GM12872 (cell line): ENCODE measurements around the gene COL6A1.

Source experiments
- CTCF ChIP-seq: IDR thresholded peaks from 3 replicates; pipeline ENCODE4 v1.5.1; 2011; ENCODE audit warnings: low read depth, mild to moderate bottlenecking, low read length, moderate library complexity; ENCODE audit not compliant: insufficient read depth

Gene COL6A1

GRCh38 chr21:45989355-45990048, 7.9 kb downstream of the COL6A1 start:
- no peak for TF ChIP-seq CTCF

GRCh38 chr21:45990049-45990711, 8.6 kb downstream of the COL6A1 start:
- TF ChIP-seq CTCF: no peak

GRCh38 chr21:45990741-45991605, 9.4 kb downstream of the COL6A1 start:
- no peak for TF ChIP-seq CTCF

GRCh38 chr21:45991606-45992300, 10.2 kb downstream of the COL6A1 start:
- no peak for TF ChIP-seq CTCF

GRCh38 chr21:45992301-45993209, 11.0 kb downstream of the COL6A1 start:
- TF ChIP-seq CTCF: no peak

GRCh38 chr21:45993210-45994085, 11.9 kb downstream of the COL6A1 start:
- TF ChIP-seq CTCF: no peak
